GM12878 (cell line): Measurements from ENCODE around the gene CLDN4. TPM values are rescaled to one million over a fixed set of nuclear protein-coding genes. Genes with fewer than 3 reads are reported as not detected.

ENCODE experiments used
- ATAC-seq: fragments of 200-7000 bp; cut with Tn5 transposase; 3 replicates; pipeline ENCODE4 v1.9.1; 2020; ENCODE audit warnings: mild to moderate bottlenecking, moderate library complexity
- BruUV-seq: library from RNA; stranded (reverse); fragments of 400-500 nt; replicated peaks from 2 replicates; lab custom pipeline; 2021; lab: Mats Ljungman, UMichigan
- CTCF ChIA-PET: fragments of 300-600 bp; sonication (Branson Sonifier 250); formaldehyde crosslinking; extraction: SDS; loops from one replicate; lab custom pipeline; 2021; ENCODE audit warnings: inconsistent platforms; lab: Yijun Ruan, JAX
- POLR2A ChIA-PET: fragments of 350-600 bp; formaldehyde crosslinking; extraction: SDS; loops from one replicate; lab custom pipeline; 2021; ENCODE audit warnings: inconsistent platforms; lab: Charles Lee
- RAD21 ChIA-PET: fragments of 300-600 bp; sonication (Branson Sonifier 250); formaldehyde crosslinking; loops from one replicate; lab custom pipeline; 2023; ENCODE audit warnings: antibody characterized with exemption; ENCODE audit not compliant: unreplicated experiment; lab: Charles Lee
- SMC1A ChIA-PET: fragments of 300-600 bp; sonication (Branson Sonifier 250); formaldehyde crosslinking; loops from one replicate; lab custom pipeline; 2023; ENCODE audit not compliant: unreplicated experiment, uncharacterized antibody; lab: Charles Lee
- DNase-seq: peaks from one replicate; pipeline ENCODE4 v3.0.0-alpha.2; 2011; ENCODE audit warnings: low read depth, low spot score
- FAIRE-seq: peaks from 3 replicates; lab custom pipeline; 2011; peaks lifted over from hg19 to GRCh38; lab: Jason Lieb, UNC
- H2AFZ ChIP-seq: 2 replicates; pipeline ENCODE4 v1.6.0; 2011; ENCODE audit warnings: low read depth, low read length, control low read depth; ENCODE audit not compliant: control insufficient read depth
- H3K27ac ChIP-seq: 2 replicates; pipeline ENCODE4 v1.5.1; 2011; ENCODE audit warnings: control low read depth; ENCODE audit not compliant: control insufficient read depth, insufficient read depth
- H3K27me3 ChIP-seq, 2 experiments: replicated peaks in 1 of 2; 2 replicates each; pipeline versions ENCODE4 v1.6.0 to v1.6.1; 2011; ENCODE audit warnings: low read length in 1 of 2; ENCODE audit not compliant: control insufficient read depth in 2 of 2, insufficient read depth in 2 of 2
- H3K36me3 ChIP-seq, 2 experiments: 2 replicates each; pipeline ENCODE4 v1.5.1; 2011; ENCODE audit warnings: low read length in 1 of 2; ENCODE audit not compliant: control insufficient read depth in 2 of 2, insufficient read depth in 2 of 2
- H3K4me1 ChIP-seq: 2 replicates; pipeline ENCODE4 v1.6.1; 2011; ENCODE audit warnings: mild to moderate bottlenecking, low read length, moderate library complexity, mixed read lengths; ENCODE audit not compliant: control insufficient read depth, insufficient read depth
- H3K4me2 ChIP-seq: 2 replicates; pipeline ENCODE4 v1.6.0; 2011; ENCODE audit warnings: control low read depth; ENCODE audit not compliant: control insufficient read depth, insufficient read depth
- H3K4me3 ChIP-seq: fragments of 200-600 bp; sonication (generic); 2 replicates; pipeline ENCODE4 v1.5.1; 2016
- H3K79me2 ChIP-seq: 2 replicates; pipeline ENCODE4 v1.6.0; 2011; ENCODE audit warnings: low read length; ENCODE audit not compliant: control insufficient read depth, insufficient read depth
- H3K9ac ChIP-seq: 2 replicates; pipeline ENCODE4 v1.8.0; 2011; ENCODE audit warnings: low read length, control low read depth, mixed read lengths; ENCODE audit not compliant: control insufficient read depth, insufficient read depth
- H3K9me3 ChIP-seq: replicated peaks from 3 replicates; pipeline ENCODE4 v1.5.1; 2011; ENCODE audit warnings: mild to moderate bottlenecking, low read length; ENCODE audit not compliant: control insufficient read depth, insufficient read depth
- H4K20me1 ChIP-seq: 2 replicates; pipeline ENCODE4 v1.6.0; 2011; ENCODE audit not compliant: control insufficient read depth, insufficient read depth
- ATF2 ChIP-seq: IDR thresholded peaks from 2 replicates; pipeline ENCODE4 v1.6.1; 2012; ENCODE audit warnings: low read length, inconsistent platforms
- CTCF ChIP-seq, 3 experiments: IDR thresholded peaks in 2 of 3; conservative IDR thresholded peaks in 1 of 3; 2 replicates each; pipeline ENCODE4 v1.5.1; 2011; ENCODE audit warnings: low read depth in 3 of 3, low read length in 3 of 3, mild to moderate bottlenecking in 3 of 3, control low read depth in 2 of 3, moderate library complexity in 2 of 3, inconsistent platforms in 1 of 3, mixed read lengths in 1 of 3; ENCODE audit not compliant: control insufficient read depth in 2 of 3, insufficient read depth in 1 of 3; ENCODE audit errors: extremely low read depth in 1 of 3
- E2F4 ChIP-seq: IDR thresholded peaks from 2 replicates; pipeline ENCODE4 v1.6.1; 2012; ENCODE audit warnings: low read depth, low read length, improper control_type of control experiment
- FOXK2 ChIP-seq: fragments of 450-650 bp; IDR thresholded peaks from 2 replicates; pipeline ENCODE4 v1.6.1; 2017; ENCODE audit warnings: mild to moderate bottlenecking, moderate library complexity
- HDGF ChIP-seq: fragments of 450-650 bp; IDR thresholded peaks from 2 replicates; pipeline ENCODE4 v1.6.1; 2016; ENCODE audit warnings: antibody characterized with exemption
- JUNB ChIP-seq: IDR thresholded peaks from 2 replicates; pipeline ENCODE4 v1.6.1; 2016; ENCODE audit warnings: antibody characterized with exemption, mild to moderate bottlenecking
- MYC ChIP-seq: IDR thresholded peaks from 2 replicates; pipeline ENCODE4 v1.6.1; 2011; ENCODE audit warnings: mild to moderate bottlenecking, low read length, moderate library complexity, inconsistent platforms; ENCODE audit not compliant: insufficient read depth, insufficient replicate concordance, insufficient read length, severe bottlenecking
- NR2F1 ChIP-seq: fragments of 450-650 bp; conservative IDR thresholded peaks from 2 replicates; pipeline ENCODE4 v1.6.1; 2017; ENCODE audit warnings: mild to moderate bottlenecking
- PAX5 ChIP-seq: IDR thresholded peaks from 2 replicates; pipeline ENCODE4 v1.6.1; 2011; ENCODE audit warnings: low read depth, low read length, borderline replicate concordance
- SIN3A ChIP-seq: IDR thresholded peaks from 2 replicates; pipeline ENCODE4 v1.6.1; 2012; ENCODE audit warnings: low read depth, low read length, improper control_type of control experiment
- SREBF1 ChIP-seq: IDR thresholded peaks from 2 replicates; pipeline ENCODE4 v1.6.1; 2012; ENCODE audit warnings: mild to moderate bottlenecking, low read length
- WGBS: methylation state at CpG from one replicate; pipeline ENCODE4 v1.1.6; 2016; ENCODE audit warnings: low lambda C conversion rate; ENCODE audit not compliant: insufficient replicate concordance, insufficient coverage; ENCODE audit errors: missing lambda C conversion rate; 5-methylcytosine and 5-hydroxymethylcytosine counted together
- in situ Hi-C: fragments of 300-500 bp; cut with MboI; formaldehyde crosslinking; loops from 9 replicates; pipeline ENCODE4 v1.14.3; 2018; ENCODE audit warnings: mixed read lengths
- intact Hi-C: fragments of 100-400 bp; cut with micrococcal nuclease; formaldehyde crosslinking; loops from one replicate; pipeline ENCODE4 v1.14.2; 2022; ENCODE audit not compliant: unreplicated experiment
- polyA plus RNA-seq, 11 experiments: library from polyadenylated mRNA; depleted of rRNA in 4 of 11; unstranded in 6 of 11; stranded (reverse) in 5 of 11; fragments of >200 nt; fragmentation: Nextera tagmentation in 4 of 11; fragmentation: Illumina TruSeq in 1 of 11; extraction: Ambion mirVana in 4 of 11; extraction: Trizol in 1 of 11; gene quantifications; 1 replicate in 1 of 11; 2 replicates in 10 of 11; pipeline versions ENCODE4 v1.2.1 to v1.2.3, GENCODE V29; 2011 to 2016; ENCODE audit warnings: inconsistent platforms in 2 of 11, missing spikeins in 2 of 11, low read depth in 1 of 11
- total RNA-seq, 4 experiments: library from RNA; depleted of rRNA in 3 of 4; stranded (reverse); fragments of >200 nt in 3 of 4; fragmentation: Illumina TruSeq in 1 of 4; extraction: Trizol in 1 of 4; gene quantifications; 2 replicates each; pipeline versions ENCODE4 v1.2.1 to v1.2.3, GENCODE V29; 2013 to 2021
- TF ChIP-seq, protein P1 (sequence below): fragments of 450-650 bp; IDR thresholded peaks from 2 replicates; pipeline ENCODE4 v1.6.1; 2017; ENCODE audit warnings: low read depth, mild to moderate bottlenecking, moderate library complexity

The CLDN4 gene
- total and polyA plus RNA-seq, 10 of the 15 experiments (the other 5 are each of a cell fraction or from before 2014, with no cell fraction given), result 0.04 to 0.38 (median 0.06) TPM; not detected in 6

DNA sequence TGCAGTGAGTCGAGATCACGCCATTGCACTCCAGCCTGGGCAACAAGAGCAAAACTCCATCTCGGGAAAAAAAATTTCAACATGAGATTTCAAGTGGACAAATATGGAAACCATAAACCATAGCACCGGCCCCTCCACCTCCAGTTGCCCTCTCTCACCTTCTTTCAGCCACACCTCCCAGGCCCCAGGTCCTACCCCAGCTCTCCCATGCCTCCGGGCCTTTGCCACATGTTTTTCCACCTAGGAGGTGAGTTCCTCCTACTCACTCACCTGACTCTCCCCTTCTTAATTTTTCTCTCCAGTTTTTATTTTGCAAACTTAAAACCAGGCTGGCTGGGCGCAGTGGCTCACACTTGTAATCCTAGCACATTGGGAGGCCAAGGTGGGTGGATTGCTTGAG is 13.7 kb upstream of the CLDN4 start:
- H3K79me2 ChIP-seq, result no peaks in the 10 kb centered on the region
- DNase-seq, result no peak
- no peak overlapping the region for H3K27ac ChIP-seq
- no peak overlapping the region for H3K9ac ChIP-seq
- no peaks in the 10 kb centered on the region for H3K36me3 ChIP-seq
- TF ChIP-seq HDGF, result no peak
- no peak for TF ChIP-seq PAX5
- no peak for FAIRE-seq
- POLR2A ChIA-PET, result no interaction called here
- 37% methylated on average over 6 of the region's 6 CpGs for WGBS
- no peaks in the 10 kb centered on the region; a peak in 1 of 4 replicates for H3K27me3 ChIP-seq
- intact Hi-C loops (no loop called here), in situ Hi-C loops (no loop called here)
- H3K9me3 ChIP-seq, result no peaks in the 10 kb centered on the region; the same call in 2 of the 3 replicates
- BruUV-seq, result no TSS peak
- RAD21 ChIA-PET, result no interaction called here
- H3K4me3 ChIP-seq, result no peak overlapping the region
- H3K4me2 ChIP-seq, result no peak overlapping the region
- H3K4me1 ChIP-seq, result no peaks in the 10 kb centered on the region
- no peak overlapping the region for H2AFZ ChIP-seq
- SMC1A ChIA-PET, result no interaction called here
- ATAC-seq, result no peak
- H4K20me1 ChIP-seq, result no peaks in the 10 kb centered on the region
- CTCF ChIA-PET, result no interaction called here

DNA sequence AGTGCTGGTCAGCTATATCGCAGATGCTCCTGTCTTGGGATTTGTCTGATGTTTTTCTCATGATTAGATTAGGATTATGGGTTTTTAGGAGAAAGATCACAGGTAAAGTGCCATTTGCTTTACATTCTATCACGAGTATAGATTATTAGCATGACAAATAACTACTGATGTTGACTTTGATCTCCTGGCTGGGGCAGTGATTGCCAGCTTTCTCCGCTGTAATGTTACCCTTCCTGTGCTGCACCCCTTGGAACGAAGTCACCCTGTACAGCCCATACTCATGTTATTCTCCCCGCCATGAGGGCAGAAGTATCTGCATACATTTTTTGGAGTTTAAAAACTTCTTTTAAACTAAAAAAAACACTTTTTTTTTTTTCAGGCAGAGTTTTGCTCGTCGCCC is 10.8 kb upstream of the CLDN4 start:
- no peaks in the 10 kb centered on the region for H3K4me1 ChIP-seq
- no peak for FAIRE-seq
- intact Hi-C loops, result no loop called here
- no peaks in the 10 kb centered on the region for H3K36me3 ChIP-seq
- ChIA-PET CTCF (interaction anchor here (0.7 kb wide), 1 partner anchor 151 kb away, joined by 3 read pairs; no protein-coding TSS in a partner anchor), RAD21 (no interaction called here), SMC1A (no interaction called here), POLR2A (no interaction called here)
- in situ Hi-C loops, result no loop called here
- no peak overlapping the region for H2AFZ ChIP-seq
- H3K9me3 ChIP-seq, result no peaks in the 10 kb centered on the region
- H3K9ac ChIP-seq, result no peak overlapping the region
- 64% methylated on average over 7 of the region's 7 CpGs for WGBS
- ATAC-seq, result no peak
- H4K20me1 ChIP-seq, result no peaks in the 10 kb centered on the region
- no peak overlapping the region for H3K4me2 ChIP-seq
- no peak for DNase-seq
- H3K27me3 ChIP-seq, result peaks cover 0 to 3% of the 10 kb centered on the region in 2 experiments; a peak in 3 of 4 replicates
- H3K4me3 ChIP-seq, result no peak overlapping the region
- H3K27ac ChIP-seq, result no peak overlapping the region
- BruUV-seq, result no TSS peak
- H3K79me2 ChIP-seq, result no peaks in the 10 kb centered on the region
- TF ChIP-seq CTCF (IDR thresholded peaks at IDR 0.05 in 2 of 3, conservative IDR thresholded peaks at IDR 0.05 in 1 of 3; ENCODE audit: control insufficient read depth in 2 of 3, extremely low read depth in 1 of 3, insufficient read depth in 1 of 3, low read depth in 3 of 3, low read length in 3 of 3), result no peak
- no peak for TF ChIP-seq MYC
- TF ChIP-seq, protein P1, sequence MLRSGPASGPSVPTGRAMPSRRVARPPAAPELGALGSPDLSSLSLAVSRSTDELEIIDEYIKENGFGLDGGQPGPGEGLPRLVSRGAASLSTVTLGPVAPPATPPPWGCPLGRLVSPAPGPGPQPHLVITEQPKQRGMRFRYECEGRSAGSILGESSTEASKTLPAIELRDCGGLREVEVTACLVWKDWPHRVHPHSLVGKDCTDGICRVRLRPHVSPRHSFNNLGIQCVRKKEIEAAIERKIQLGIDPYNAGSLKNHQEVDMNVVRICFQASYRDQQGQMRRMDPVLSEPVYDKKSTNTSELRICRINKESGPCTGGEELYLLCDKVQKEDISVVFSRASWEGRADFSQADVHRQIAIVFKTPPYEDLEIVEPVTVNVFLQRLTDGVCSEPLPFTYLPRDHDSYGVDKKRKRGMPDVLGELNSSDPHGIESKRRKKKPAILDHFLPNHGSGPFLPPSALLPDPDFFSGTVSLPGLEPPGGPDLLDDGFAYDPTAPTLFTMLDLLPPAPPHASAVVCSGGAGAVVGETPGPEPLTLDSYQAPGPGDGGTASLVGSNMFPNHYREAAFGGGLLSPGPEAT, result no peak
- no peak for TF ChIP-seq SIN3A
- TF ChIP-seq ATF2, result no peak
- no peak for TF ChIP-seq PAX5
- no peak for TF ChIP-seq JUNB
- no peak for TF ChIP-seq E2F4
- no peak for TF ChIP-seq SREBF1
- no peak for TF ChIP-seq NR2F1
- TF ChIP-seq FOXK2, result no peak
